ENCODE data around the gene TRAM2. TPM values are rescaled to one million over a fixed set of nuclear protein-coding genes. Genes with fewer than 3 reads are reported as not detected.
A peak's percentile ranks its signal among the peaks of the same experiment; 100 is the strongest.

Gene TRAM2
- total and polyA plus RNA-seq, 2 of the 13 experiments (the other 11 are each of a cell fraction or from before 2014, with no cell fraction given) = 49.1 to 72.5 TPM

- TF ChIP-seq AGO1 (IDR thresholded peaks at IDR 0.05; ENCODE audit: low read depth, low read length, poor library complexity, severe bottlenecking) (no peak), IKZF4 (CRISPR knock-in tag; IDR thresholded peaks at IDR 0.05; ENCODE audit: borderline replicate concordance, low read depth, not compliant biosample characterization) (no peak), MEIS2 (CRISPR knock-in tag; IDR thresholded peaks at IDR 0.05) (peak; percentile 67; the same call in 1 of the 2 replicates), ZMYM2 (CRISPR knock-in tag; IDR thresholded peaks at IDR 0.05) (0 out of 2 replicates have a peak, but pooled peaks have one; percentile 60), ZNF790 (CRISPR knock-in tag; IDR thresholded peaks at IDR 0.05; ENCODE audit: borderline replicate concordance) (no peak), ZNF816 (CRISPR knock-in tag; IDR thresholded peaks at IDR 0.05; ENCODE audit: borderline replicate concordance) (peak; percentile 84; the same call in 1 of the 2 replicates), JUND (CRISPR knock-in tag; IDR thresholded peaks at IDR 0.05) (no peak), TMF1 (CRISPR knock-in tag; IDR thresholded peaks at IDR 0.05; ENCODE audit: low read depth) (no peak), ZSCAN5A (CRISPR knock-in tag; IDR thresholded peaks at IDR 0.05; ENCODE audit: borderline replicate concordance) (peak; percentile 81; the same call in 1 of the 2 replicates), ZNF362 (CRISPR knock-in tag; IDR thresholded peaks at IDR 0.05; ENCODE audit: borderline replicate concordance) (peak; percentile 35; the same call in 1 of the 2 replicates), DDIT3 (CRISPR knock-in tag; IDR thresholded peaks at IDR 0.05) (no peak), CREB3 (CRISPR knock-in tag; IDR thresholded peaks at IDR 0.05) (peak; percentile 80; the same call in 1 of the 2 replicates), ZSCAN30 (CRISPR knock-in tag; IDR thresholded peaks at IDR 0.05) (peak; percentile 95; the same call in 1 of the 2 replicates), MYNN (CRISPR knock-in tag; IDR thresholded peaks at IDR 0.05; ENCODE audit: low read depth) (no peak), ZNF232 (CRISPR knock-in tag; IDR thresholded peaks at IDR 0.05; ENCODE audit: borderline replicate concordance) (peak; percentile 56; the same call in 1 of the 2 replicates), ZNF792 (CRISPR knock-in tag; IDR thresholded peaks at IDR 0.05) (peak; percentile 94), ZNF510 (CRISPR knock-in tag; IDR thresholded peaks at IDR 0.05; ENCODE audit: low read depth) (peak; percentile 78; the same call in 1 of the 2 replicates), SOX13 (IDR thresholded peaks at IDR 0.05) (peak; percentile 69; the same call in 1 of the 2 replicates), SOX13 (CRISPR knock-in tag; conservative IDR thresholded peaks at IDR 0.05 in 1 of 2, IDR thresholded peaks at IDR 0.05 in 1 of 2) (peak in 1 of 2 experiments; percentile 70; a peak in 2 of 4 replicates), ZNF749 (CRISPR knock-in tag; IDR thresholded peaks at IDR 0.05; ENCODE audit: borderline replicate concordance) (no peak), SRSF9 (IDR thresholded peaks at IDR 0.05; ENCODE audit: borderline replicate concordance, insufficient read depth, low read depth, low read length, poor library complexity, severe bottlenecking) (no peak), ZFP82 (CRISPR knock-in tag; IDR thresholded peaks at IDR 0.05; ENCODE audit: borderline replicate concordance) (no peak), HOXA5 (CRISPR knock-in tag; IDR thresholded peaks at IDR 0.05) (peak; percentile 67; the same call in 1 of the 2 replicates), ZNF24 (IDR thresholded peaks at IDR 0.05) (0 out of 2 replicates have a peak, but pooled peaks have one; percentile 56)
Observed at GRCh38 chr6:52598123-52598823, 21.4 kb upstream of the TRAM2 start (continued).

Measured in HepG2 (cell line).